Measurements from ENCODE around the gene ADAM12. TPM values are rescaled to one million over a fixed set of nuclear protein-coding genes. Genes with fewer than 3 reads are reported as not detected.

Gene ADAM12
- polyA plus RNA-seq, 1 donor from 2014 or later = 0.09 TPM

- TF ChIP-seq MXI1 (conservative IDR thresholded peaks at IDR 0.05; ENCODE audit: poor library complexity, severe bottlenecking) (no peak), EP300 (conservative IDR thresholded peaks at IDR 0.05; ENCODE audit: poor library complexity, severe bottlenecking) (no peak), TAF1 (IDR thresholded peaks at IDR 0.05; ENCODE audit: low read depth) (no peak), REST (IDR thresholded peaks at IDR 0.05; ENCODE audit: borderline replicate concordance) (no peak), SMC3 (conservative IDR thresholded peaks at IDR 0.05; ENCODE audit: poor library complexity) (no peak), EZH2 (IDR thresholded peaks at IDR 0.05; ENCODE audit: borderline replicate concordance, insufficient read depth, low read length, poor library complexity, severe bottlenecking) (no peak)
- no peak overlapping the region for H3K9ac ChIP-seq (ENCODE audit: low read length)
- no peak overlapping the region for H3K4me2 ChIP-seq (ENCODE audit: low read length)
These were observed 313.3 kb downstream of the ADAM12 start for GRCh38 chr10:126075009-126075408.

GRCh38 chr10:126074291-126074690 lies 314.0 kb downstream of the ADAM12 start:
- Histone ChIP-seq H3K27ac (ENCODE audit: low read length) (no peak overlapping the region), H3K36me3 (ENCODE audit: insufficient read depth, low read length) (no peaks in the 10 kb centered on the region), H3K4me3 (ENCODE audit: low read length) (no peak overlapping the region), H3F3A (ENCODE audit: insufficient read depth, low read length, poor library complexity, severe bottlenecking) (no peaks in the 10 kb centered on the region), H2AFZ (ENCODE audit: low read depth, low read length) (no peak overlapping the region), H3K9ac (ENCODE audit: low read length) (no peak overlapping the region), H3K9me3 (ENCODE audit: low read length) (no peaks in the 10 kb centered on the region), H3K4me2 (ENCODE audit: low read length) (no peak overlapping the region), H3K79me2 (replicated peaks; ENCODE audit: insufficient read depth, low read length) (no peaks in the 10 kb centered on the region), H3K27me3 (ENCODE audit: insufficient read depth, low read depth, low read length) (no peaks in the 10 kb centered on the region), H4K20me1 (ENCODE audit: insufficient read depth) (no peaks in the 10 kb centered on the region), H3K9me2 (ENCODE audit: insufficient read depth, low read length) (no peaks in the 10 kb centered on the region)
- TF ChIP-seq POLR2AphosphoS5 (IDR thresholded peaks at IDR 0.05) (no peak), SMC3 (conservative IDR thresholded peaks at IDR 0.05; ENCODE audit: poor library complexity) (no peak), MXI1 (conservative IDR thresholded peaks at IDR 0.05; ENCODE audit: poor library complexity, severe bottlenecking) (no peak), RAD21 (conservative IDR thresholded peaks at IDR 0.05) (no peak), CTCF (IDR thresholded peaks at IDR 0.05; ENCODE audit: poor library complexity, severe bottlenecking) (no peak), EP300 (conservative IDR thresholded peaks at IDR 0.05; ENCODE audit: poor library complexity, severe bottlenecking) (no peak), TAF1 (IDR thresholded peaks at IDR 0.05; ENCODE audit: low read depth) (no peak), EZH2 (IDR thresholded peaks at IDR 0.05; ENCODE audit: borderline replicate concordance, insufficient read depth, low read length, poor library complexity, severe bottlenecking) (no peak), REST (IDR thresholded peaks at IDR 0.05; ENCODE audit: borderline replicate concordance) (no peak)

More at GRCh38 chr10:126075009-126075408, 313.3 kb downstream of the ADAM12 start:
- H3K9me3 ChIP-seq (ENCODE audit: low read length) = no peaks in the 10 kb centered on the region
- no peak overlapping the region for H2AFZ ChIP-seq (ENCODE audit: low read depth, low read length)
- no peaks in the 10 kb centered on the region for H3K36me3 ChIP-seq (ENCODE audit: insufficient read depth, low read length)
- H3K9me2 ChIP-seq (ENCODE audit: insufficient read depth, low read length) = no peaks in the 10 kb centered on the region
- H3K27me3 ChIP-seq (ENCODE audit: insufficient read depth, low read depth, low read length) = no peaks in the 10 kb centered on the region
- no peaks in the 10 kb centered on the region for H4K20me1 ChIP-seq (ENCODE audit: insufficient read depth)
- H3K4me3 ChIP-seq (ENCODE audit: low read length) = no peak overlapping the region
- H3F3A ChIP-seq (ENCODE audit: insufficient read depth, low read length, poor library complexity, severe bottlenecking) = no peaks in the 10 kb centered on the region
- H3K79me2 ChIP-seq (replicated peaks; ENCODE audit: insufficient read depth, low read length) = no peaks in the 10 kb centered on the region
- no peak overlapping the region for H3K27ac ChIP-seq (ENCODE audit: low read length)
